ENCODE data around the gene WT1. TPM values are rescaled to one million over a fixed set of nuclear protein-coding genes. Genes with fewer than 3 reads are reported as not detected.
"Not testable (repeated sequence)": the region's sequence is repeated elsewhere in the genome, so short reads cannot be mapped to it uniquely, and the experiment has no call there.

WT1 gene
- total and polyA plus RNA-seq, 4 donors: 0.15 to 0.87 TPM; not detected in 2

- H3K4me3 ChIP-seq (ENCODE audit: low read length in 2 of 2): no peak overlapping the region
- H3K36me3 ChIP-seq (ENCODE audit: control insufficient read depth in 1 of 2, insufficient read depth in 2 of 2, low read length in 1 of 2): no peaks in the 10 kb centered on the region
- H3K4me1 ChIP-seq (ENCODE audit: control insufficient read depth in 1 of 2, insufficient read depth in 2 of 2, low read length in 2 of 2): no peaks in the 10 kb centered on the region
- DNase-seq: no peak
- intact Hi-C loops (cut with DNase I): no loop called here
- H3K9me3 ChIP-seq (ENCODE audit: control insufficient read depth, low read length): peaks cover 5% of the 10 kb centered on the region
- H3K27ac ChIP-seq (ENCODE audit: low read depth in 1 of 2, low read length in 2 of 2): no peak overlapping the region
- ATAC-seq (ENCODE audit: low FRiP score): no peak
- WGBS, 2 donors: 46 to 48% methylated on average over 1 of the region's 1 CpG
- no peaks in the 10 kb centered on the region for H3K27me3 ChIP-seq (ENCODE audit: control insufficient read depth in 1 of 2, insufficient read depth in 2 of 2, low read length in 1 of 2)
Measured at GRCh38 chr11:32375826-32376225, 59.5 kb downstream of the WT1 start.

GRCh38 chr11:32374261-32374711 is 61.1 kb downstream of the WT1 start:
- no peaks in the 10 kb centered on the region for H3K4me1 ChIP-seq (ENCODE audit: control insufficient read depth in 1 of 2, insufficient read depth in 2 of 2, low read length in 2 of 2)
- no peak overlapping the region for H3K4me3 ChIP-seq (ENCODE audit: low read length in 2 of 2)
- no peaks in the 10 kb centered on the region for H3K36me3 ChIP-seq (ENCODE audit: control insufficient read depth in 1 of 2, insufficient read depth in 2 of 2, low read length in 1 of 2)
- H3K27me3 ChIP-seq (ENCODE audit: control insufficient read depth in 1 of 2, insufficient read depth in 2 of 2, low read length in 1 of 2): no peaks in the 10 kb centered on the region
- no peak overlapping the region for H3K27ac ChIP-seq (ENCODE audit: low read depth in 1 of 2, low read length in 2 of 2)
- WGBS, 2 donors: 33% methylated on average over 13 of the region's 13 CpGs
- no peak for DNase-seq
- ATAC-seq (ENCODE audit: low FRiP score): no peak
- intact Hi-C loops (cut with DNase I): no loop called here
- peaks cover 3% of the 10 kb centered on the region for H3K9me3 ChIP-seq (ENCODE audit: control insufficient read depth, low read length)

DNA sequence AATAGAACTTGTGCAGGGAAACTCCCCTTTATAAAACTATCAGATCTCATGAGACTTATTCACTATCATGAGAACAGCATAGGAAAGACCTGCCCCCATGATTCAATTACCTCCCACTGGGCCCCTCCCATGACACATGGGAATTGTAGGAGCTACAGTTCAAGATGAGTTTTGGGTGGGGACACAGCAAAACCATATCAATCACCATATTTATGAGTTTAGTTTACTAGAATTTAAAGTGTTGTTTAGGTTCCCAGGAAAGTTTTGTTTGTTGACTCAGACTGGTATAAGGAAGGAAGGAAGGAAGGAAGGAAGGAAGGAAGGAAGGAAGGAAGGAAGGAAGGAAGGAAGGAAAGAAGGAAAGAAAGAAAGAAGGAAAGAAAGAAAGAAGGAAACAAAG is 65.4 kb downstream of the WT1 start:
- DNase-seq; H3K4me3 ChIP-seq (ENCODE audit: low read length in 2 of 2); ATAC-seq (ENCODE audit: low FRiP score); H3K9me3 ChIP-seq (ENCODE audit: control insufficient read depth, low read length); H3K36me3 ChIP-seq (ENCODE audit: control insufficient read depth in 1 of 2, insufficient read depth in 2 of 2, low read length in 1 of 2); H3K4me1 ChIP-seq (ENCODE audit: control insufficient read depth in 1 of 2, insufficient read depth in 2 of 2, low read length in 2 of 2); H3K27ac ChIP-seq (ENCODE audit: low read depth in 1 of 2, low read length in 2 of 2); intact Hi-C loops (cut with DNase I); H3K27me3 ChIP-seq (ENCODE audit: control insufficient read depth in 1 of 2, insufficient read depth in 2 of 2, low read length in 1 of 2): not testable (repeated sequence)

DNA sequence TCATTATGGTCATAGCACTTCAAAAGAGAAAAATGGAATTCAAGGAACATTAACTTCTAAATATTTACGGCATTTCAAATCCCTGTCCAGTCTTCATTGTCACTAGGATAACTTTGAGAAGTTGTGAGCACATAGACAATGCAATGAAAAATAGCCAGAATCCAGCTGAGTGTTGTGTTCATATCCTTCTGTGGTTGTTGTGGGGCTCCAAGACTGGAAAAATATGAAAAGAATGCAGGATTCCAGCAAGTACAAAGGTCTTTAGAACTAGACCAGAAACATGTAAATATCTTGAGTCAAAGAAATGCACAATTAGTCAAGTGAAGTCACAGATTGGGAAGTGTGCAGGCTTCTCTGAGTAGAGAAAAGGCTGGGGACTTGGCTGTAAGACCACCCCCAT is 68.7 kb downstream of the WT1 start:
- WGBS, 2 donors: 28 to 55% methylated on average over 1 of the region's 1 CpG
- no peaks in the 10 kb centered on the region for H3K27me3 ChIP-seq (ENCODE audit: control insufficient read depth in 1 of 2, insufficient read depth in 2 of 2, low read length in 1 of 2)
- no peak overlapping the region for H3K4me3 ChIP-seq (ENCODE audit: low read length in 2 of 2)
- no peaks in the 10 kb centered on the region for H3K36me3 ChIP-seq (ENCODE audit: control insufficient read depth in 1 of 2, insufficient read depth in 2 of 2, low read length in 1 of 2)
- no peak overlapping the region for H3K27ac ChIP-seq (ENCODE audit: low read depth in 1 of 2, low read length in 2 of 2)
- no peaks in the 10 kb centered on the region for H3K4me1 ChIP-seq (ENCODE audit: control insufficient read depth in 1 of 2, insufficient read depth in 2 of 2, low read length in 2 of 2)
- DNase-seq (no peak), ATAC-seq (ENCODE audit: low FRiP score) (no peak)
- H3K9me3 ChIP-seq (ENCODE audit: control insufficient read depth, low read length): no peaks in the 10 kb centered on the region
- intact Hi-C loops (cut with DNase I): no loop called here

GRCh38 chr11:32365192-32365591 is 70.1 kb downstream of the WT1 start:
- ATAC-seq (ENCODE audit: low FRiP score) (no peak), DNase-seq (no peak)
- H3K36me3 ChIP-seq (ENCODE audit: control insufficient read depth in 1 of 2, insufficient read depth in 2 of 2, low read length in 1 of 2): no peaks in the 10 kb centered on the region
- H3K4me3 ChIP-seq (ENCODE audit: low read length in 2 of 2): no peak overlapping the region
- H3K27me3 ChIP-seq (ENCODE audit: control insufficient read depth in 1 of 2, insufficient read depth in 2 of 2, low read length in 1 of 2): no peaks in the 10 kb centered on the region
- H3K4me1 ChIP-seq (ENCODE audit: control insufficient read depth in 1 of 2, insufficient read depth in 2 of 2, low read length in 2 of 2): no peaks in the 10 kb centered on the region
- no peaks in the 10 kb centered on the region for H3K9me3 ChIP-seq (ENCODE audit: control insufficient read depth, low read length)
- no peak overlapping the region for H3K27ac ChIP-seq (ENCODE audit: low read depth in 1 of 2, low read length in 2 of 2)
- WGBS, 2 donors: 80 to 86% methylated on average over 4 of the region's 4 CpGs
- intact Hi-C loops (cut with DNase I): no loop called here

DNA sequence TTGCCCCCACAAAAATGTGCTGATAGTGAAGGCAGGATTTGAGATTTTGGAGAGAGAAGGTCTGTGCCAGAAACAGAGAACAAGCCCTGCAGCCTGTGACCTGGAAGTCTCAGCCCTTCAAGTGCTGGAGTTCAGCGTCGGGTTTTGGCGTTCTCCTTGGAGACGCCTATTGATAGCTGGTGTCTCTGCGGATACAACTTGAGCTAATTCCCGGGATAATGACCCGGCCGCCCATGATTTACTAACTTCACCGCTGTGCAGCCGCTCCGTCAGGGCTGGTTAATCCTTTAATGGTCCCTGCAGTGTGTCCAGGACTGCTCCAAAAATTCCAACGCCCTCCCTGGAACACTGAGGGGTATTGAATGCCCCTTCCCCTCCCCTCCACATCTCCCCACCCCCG is 76.6 kb downstream of the WT1 start:
- no peak overlapping the region for H3K4me3 ChIP-seq (ENCODE audit: low read length in 2 of 2)
- intact Hi-C loops (cut with DNase I): no loop called here
- peaks cover 0 to 4% of the 10 kb centered on the region in 2 donors for H3K27me3 ChIP-seq (ENCODE audit: control insufficient read depth in 1 of 2, insufficient read depth in 2 of 2, low read length in 1 of 2)
- no peaks in the 10 kb centered on the region for H3K36me3 ChIP-seq (ENCODE audit: control insufficient read depth in 1 of 2, insufficient read depth in 2 of 2, low read length in 1 of 2)
- H3K27ac ChIP-seq (ENCODE audit: low read depth in 1 of 2, low read length in 2 of 2): no peak overlapping the region
- DNase-seq (peak in 1 of 2 donors; percentile 53), ATAC-seq (ENCODE audit: low FRiP score) (no peak)
- WGBS, 2 donors: 4 to 7% methylated on average over 13 of the region's 13 CpGs
- peaks cover 2% of the 10 kb centered on the region for H3K9me3 ChIP-seq (ENCODE audit: control insufficient read depth, low read length)
- H3K4me1 ChIP-seq (ENCODE audit: control insufficient read depth in 1 of 2, insufficient read depth in 2 of 2, low read length in 2 of 2): no peaks in the 10 kb centered on the region

GRCh38 chr11:32353884-32354283 is 81.5 kb downstream of the WT1 start:
- no peak for ATAC-seq (ENCODE audit: low FRiP score)
- 34 to 35% methylated on average over 6 of the region's 6 CpGs for WGBS, 2 donors

DNA sequence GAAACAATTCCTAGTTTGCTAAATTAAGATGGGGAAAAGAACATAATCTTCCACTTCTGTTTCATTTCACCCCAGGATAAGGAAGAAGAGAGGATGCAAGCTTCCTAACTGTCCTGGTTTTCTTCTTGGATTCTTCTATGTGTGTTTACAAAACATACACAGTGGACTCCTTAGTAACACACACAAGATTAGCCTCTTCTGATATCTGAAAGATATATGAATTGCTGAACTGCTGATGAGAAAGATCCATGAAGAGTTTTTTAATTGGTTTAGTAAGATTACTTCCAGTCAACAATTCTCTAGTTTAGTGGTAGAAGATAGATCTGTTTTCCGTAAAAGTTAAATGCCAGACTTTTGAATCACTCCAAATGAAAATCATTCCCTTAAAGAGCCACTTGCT is 86.8 kb downstream of the WT1 start:
- no peak for ATAC-seq (ENCODE audit: low FRiP score)
- intact Hi-C loops (cut with DNase I): no loop called here
- Histone ChIP-seq H3K4me1 (ENCODE audit: control insufficient read depth in 1 of 2, insufficient read depth in 2 of 2, low read length in 2 of 2) (no peaks in the 10 kb centered on the region), H3K36me3 (ENCODE audit: control insufficient read depth in 1 of 2, insufficient read depth in 2 of 2, low read length in 1 of 2) (no peaks in the 10 kb centered on the region), H3K9me3 (ENCODE audit: control insufficient read depth, low read length) (no peaks in the 10 kb centered on the region), H3K27me3 (ENCODE audit: control insufficient read depth in 1 of 2, insufficient read depth in 2 of 2, low read length in 1 of 2) (no peaks in the 10 kb centered on the region), H3K27ac (ENCODE audit: low read depth in 1 of 2, low read length in 2 of 2) (no peak overlapping the region), H3K4me3 (ENCODE audit: low read length in 2 of 2) (no peak overlapping the region)
- WGBS, 2 donors: 15 to 45% methylated on average over 1 of the region's 1 CpG
- DNase-seq: no peak

More at GRCh38 chr11:32353884-32354283, 81.5 kb downstream of the WT1 start:
- intact Hi-C loops (cut with DNase I): no loop called here
- H3K9me3 ChIP-seq (ENCODE audit: control insufficient read depth, low read length): peaks cover 2% of the 10 kb centered on the region
- H3K27ac ChIP-seq (ENCODE audit: low read depth in 1 of 2, low read length in 2 of 2): no peak overlapping the region
- H3K36me3 ChIP-seq (ENCODE audit: control insufficient read depth in 1 of 2, insufficient read depth in 2 of 2, low read length in 1 of 2): no peaks in the 10 kb centered on the region
- no peaks in the 10 kb centered on the region for H3K4me1 ChIP-seq (ENCODE audit: control insufficient read depth in 1 of 2, insufficient read depth in 2 of 2, low read length in 2 of 2)
- no peak overlapping the region for H3K4me3 ChIP-seq (ENCODE audit: low read length in 2 of 2)
- no peak for DNase-seq
- peaks cover 0 to 4% of the 10 kb centered on the region in 2 donors for H3K27me3 ChIP-seq (ENCODE audit: control insufficient read depth in 1 of 2, insufficient read depth in 2 of 2, low read length in 1 of 2)

DNA sequence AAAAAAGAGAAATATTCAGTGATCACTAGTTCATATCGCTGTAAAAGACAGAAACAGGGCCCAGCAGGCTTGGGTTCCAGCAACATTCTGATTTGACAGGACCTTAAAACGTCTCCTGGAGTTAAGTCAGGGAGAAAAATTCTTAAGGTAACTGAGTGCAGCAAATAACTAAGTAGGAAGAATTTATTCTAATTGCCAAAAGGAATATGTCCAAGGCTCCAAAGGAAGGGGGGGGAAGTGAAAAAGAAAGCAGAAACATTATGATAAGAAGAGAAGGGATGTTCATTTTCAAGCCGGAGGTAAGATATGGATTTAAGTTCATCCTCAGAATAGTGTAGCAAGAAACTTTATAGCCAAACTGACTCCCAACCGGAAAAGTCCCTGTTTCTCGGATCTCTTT is 90.4 kb downstream of the WT1 start:
- no peaks in the 10 kb centered on the region for H3K27me3 ChIP-seq (ENCODE audit: control insufficient read depth in 1 of 2, insufficient read depth in 2 of 2, low read length in 1 of 2)
- intact Hi-C loops (cut with DNase I): no loop called here
- 38 to 43% methylated on average over 5 of the region's 5 CpGs for WGBS, 2 donors
- H3K27ac ChIP-seq (ENCODE audit: low read depth in 1 of 2, low read length in 2 of 2): no peak overlapping the region
- H3K4me3 ChIP-seq (ENCODE audit: low read length in 2 of 2): no peak overlapping the region
- no peak for ATAC-seq (ENCODE audit: low FRiP score)
- H3K9me3 ChIP-seq (ENCODE audit: control insufficient read depth, low read length): no peaks in the 10 kb centered on the region
- DNase-seq: no peak
- H3K4me1 ChIP-seq (ENCODE audit: control insufficient read depth in 1 of 2, insufficient read depth in 2 of 2, low read length in 2 of 2): no peaks in the 10 kb centered on the region
- no peaks in the 10 kb centered on the region for H3K36me3 ChIP-seq (ENCODE audit: control insufficient read depth in 1 of 2, insufficient read depth in 2 of 2, low read length in 1 of 2)

Measured in aorta (tissue), 5 donors.